HepG2 (cell line): ENCODE data around the gene ZNF772. TPM values are rescaled to one million over a fixed set of nuclear protein-coding genes. Genes with fewer than 3 reads are reported as not detected.

Experiments
- AGO1 ChIP-seq: fragments of 200-400 bp; formaldehyde crosslinking; IDR thresholded peaks from 2 replicates; pipeline ENCODE4 v1.6.1; 2017; ENCODE audit warnings: mild to moderate bottlenecking, low read depth, low read length, moderate library complexity; ENCODE audit not compliant: poor library complexity, severe bottlenecking
- CCDC6 ChIP-seq: sonication (generic); formaldehyde crosslinking; IDR thresholded peaks from 2 replicates; pipeline ENCODE4 v1.8.1; 2022; ENCODE audit warnings: mild to moderate bottlenecking, missing genetic modification reagents, moderate library complexity
- EEA1 ChIP-seq: sonication (generic); formaldehyde crosslinking; IDR thresholded peaks from 2 replicates; pipeline ENCODE4 v1.5.1; 2020; ENCODE audit warnings: mild to moderate bottlenecking, missing genetic modification reagents, borderline replicate concordance
- HNF4G ChIP-seq, 2 experiments: sonication (generic) in 1 of 2; formaldehyde crosslinking in 1 of 2; IDR thresholded peaks; 2 replicates each; pipeline versions ENCODE4 v1.4.0 to v1.6.1; 2011 to 2020; ENCODE audit warnings: borderline replicate concordance in 2 of 2, low read depth in 2 of 2, mild to moderate bottlenecking in 2 of 2, low read length in 1 of 2, missing genetic modification reagents in 1 of 2, moderate library complexity in 1 of 2
- NFE2L2 ChIP-seq: fragments of 150-350 bp; IDR thresholded peaks from 2 replicates; pipeline ENCODE4 v1.6.1; 2014; ENCODE audit warnings: low read length
- SMAD3 ChIP-seq: sonication (generic); formaldehyde crosslinking; IDR thresholded peaks from 2 replicates; pipeline ENCODE4 v1.4.0; 2020; ENCODE audit warnings: missing genetic modification reagents
- SP2 ChIP-seq: sonication (generic); formaldehyde crosslinking; IDR thresholded peaks from 2 replicates; pipeline ENCODE4 v1.5.1; 2020; ENCODE audit warnings: mild to moderate bottlenecking, missing genetic modification reagents
- SRY ChIP-seq: sonication (generic); formaldehyde crosslinking; IDR thresholded peaks from 2 replicates; pipeline ENCODE4 v1.8.0; 2022; ENCODE audit warnings: mild to moderate bottlenecking, missing genetic modification reagents
- U2AF2 ChIP-seq: fragments of 200-400 bp; formaldehyde crosslinking; IDR thresholded peaks from 2 replicates; pipeline ENCODE4 v1.6.1; 2017; ENCODE audit warnings: low read depth, mild to moderate bottlenecking, low read length
- ZBTB8A ChIP-seq: sonication (generic); formaldehyde crosslinking; IDR thresholded peaks from 2 replicates; pipeline ENCODE4 v1.4.0; 2020; ENCODE audit warnings: mild to moderate bottlenecking, low read depth, missing genetic modification reagents, borderline replicate concordance
- ZFP36 ChIP-seq: fragments of 150-350 bp; IDR thresholded peaks from 2 replicates; pipeline ENCODE4 v1.6.1; 2018; ENCODE audit warnings: borderline replicate concordance, low read length, low read depth; ENCODE audit not compliant: partially characterized antibody
- ZFP41 ChIP-seq: sonication (generic); formaldehyde crosslinking; IDR thresholded peaks from 2 replicates; pipeline ENCODE4 v1.4.0; 2020; ENCODE audit warnings: mild to moderate bottlenecking, missing genetic modification reagents, borderline replicate concordance
- ZFX ChIP-seq: sonication (generic); formaldehyde crosslinking; IDR thresholded peaks from 2 replicates; pipeline ENCODE4 v1.4.0; 2020; ENCODE audit warnings: mild to moderate bottlenecking, low read depth, missing genetic modification reagents, moderate library complexity
- ZNF670 ChIP-seq: sonication (generic); formaldehyde crosslinking; IDR thresholded peaks from 2 replicates; pipeline ENCODE4 v1.8.0; 2022; ENCODE audit warnings: mild to moderate bottlenecking, missing genetic modification reagents, borderline replicate concordance
- ZNF770 ChIP-seq: sonication (generic); formaldehyde crosslinking; IDR thresholded peaks from 2 replicates; pipeline ENCODE4 v1.5.0; 2020; ENCODE audit warnings: mild to moderate bottlenecking, missing genetic modification reagents
- polyA plus RNA-seq, 8 experiments: library from polyadenylated mRNA; depleted of rRNA in 3 of 8; stranded (reverse) in 7 of 8; unstranded in 1 of 8; fragments of >200 nt; fragmentation: Illumina TruSeq in 4 of 8; extraction: Trizol in 4 of 8; gene quantifications; 2 replicates each; pipeline versions ENCODE4 v1.2.1 to v1.2.3, GENCODE V29; 2011 to 2016; ENCODE audit warnings: low read depth in 4 of 8, missing spikeins in 1 of 8, mixed read lengths in 1 of 8; ENCODE audit not compliant: insufficient read depth in 1 of 8
- total RNA-seq, 5 experiments: library from RNA; depleted of rRNA; stranded (reverse); fragments of >200 nt; fragmentation: Illumina TruSeq; extraction: Trizol; gene quantifications; 2 replicates each; pipeline ENCODE4 v1.2.3, GENCODE V29; 2016; ENCODE audit warnings: low read depth in 1 of 5
- TF ChIP-seq, protein P1 (sequence below): sonication (generic); formaldehyde crosslinking; IDR thresholded peaks from 2 replicates; pipeline ENCODE4 v1.4.0; 2020; ENCODE audit warnings: mild to moderate bottlenecking, missing genetic modification reagents
- TF ChIP-seq, protein P2 (sequence below): sonication (generic); formaldehyde crosslinking; IDR thresholded peaks from 2 replicates; pipeline ENCODE4 v1.5.1; 2020; ENCODE audit warnings: missing genetic modification reagents, mild to moderate bottlenecking, borderline replicate concordance
- TF ChIP-seq, protein P3 (sequence below): sonication (generic); formaldehyde crosslinking; conservative IDR thresholded peaks from 2 replicates; pipeline ENCODE4 v1.8.0; 2022; ENCODE audit warnings: mild to moderate bottlenecking, moderate library complexity, missing genetic modification reagents
- TF ChIP-seq, protein P4 (sequence below): IDR thresholded peaks from 2 replicates; pipeline ENCODE4 v1.6.1; 2018; ENCODE audit warnings: missing genetic modification reagents

ZNF772 gene
- total and polyA plus RNA-seq, 2 of the 13 experiments (the other 11 are each of a cell fraction or from before 2014, with no cell fraction given), result 3.1 to 17.2 TPM

DNA sequence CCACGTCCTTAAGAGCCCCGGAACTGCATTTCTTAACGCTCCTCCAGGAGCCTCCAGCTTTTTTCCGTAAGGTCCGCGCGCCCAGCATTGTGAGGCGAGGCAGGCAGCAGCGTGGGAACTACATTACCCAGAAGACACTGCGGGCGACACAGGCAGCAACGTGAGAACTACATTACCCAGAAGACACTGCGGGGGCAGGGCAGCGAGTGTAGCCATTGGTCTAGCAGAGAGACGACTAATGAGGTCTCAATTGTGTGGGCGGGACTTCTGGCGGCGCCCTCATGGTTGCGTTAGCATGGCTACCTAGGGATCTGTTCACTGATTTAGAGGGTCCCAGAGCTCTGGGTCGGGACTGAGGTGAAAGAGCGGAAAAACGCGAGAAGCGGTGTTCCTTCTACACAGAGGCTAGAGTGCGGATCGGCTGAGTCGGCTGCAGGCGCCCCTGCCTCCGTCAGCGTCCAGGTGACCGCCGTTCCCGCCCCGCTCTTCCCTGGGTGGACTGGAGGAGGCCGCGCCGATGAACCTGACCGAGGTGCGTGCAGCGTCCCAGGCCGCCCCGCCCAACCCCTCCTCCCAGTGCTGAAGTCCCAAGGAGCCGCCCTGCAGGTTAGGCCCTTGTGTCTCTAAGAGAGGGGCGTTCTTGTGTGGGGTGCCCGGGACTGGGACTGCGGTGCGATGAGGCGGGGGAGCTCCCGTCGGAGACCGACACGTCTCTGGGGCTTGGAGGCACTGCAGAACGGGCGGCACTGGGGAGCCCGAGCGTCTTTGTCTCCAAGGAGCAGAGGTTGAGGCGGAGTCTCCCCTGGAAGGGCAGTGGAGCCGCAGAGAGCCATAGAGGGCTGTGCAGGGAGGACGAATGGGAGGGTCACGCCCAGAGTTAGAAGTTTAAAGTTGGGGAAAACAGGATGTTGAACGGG lies 42.0 kb downstream of the ZNF772 start, which contains the start of gene ZNF749 (continued):
- TF ChIP-seq SP2, result peak; percentile 86
- TF ChIP-seq ZNF670 (CRISPR knock-in tag), result no peak
- TF ChIP-seq U2AF2, result no peak
- TF ChIP-seq, protein P1, sequence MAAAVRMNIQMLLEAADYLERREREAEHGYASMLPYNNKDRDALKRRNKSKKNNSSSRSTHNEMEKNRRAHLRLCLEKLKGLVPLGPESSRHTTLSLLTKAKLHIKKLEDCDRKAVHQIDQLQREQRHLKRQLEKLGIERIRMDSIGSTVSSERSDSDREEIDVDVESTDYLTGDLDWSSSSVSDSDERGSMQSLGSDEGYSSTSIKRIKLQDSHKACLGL (CRISPR knock-in tag), result peak; percentile 67
- TF ChIP-seq, protein P2, sequence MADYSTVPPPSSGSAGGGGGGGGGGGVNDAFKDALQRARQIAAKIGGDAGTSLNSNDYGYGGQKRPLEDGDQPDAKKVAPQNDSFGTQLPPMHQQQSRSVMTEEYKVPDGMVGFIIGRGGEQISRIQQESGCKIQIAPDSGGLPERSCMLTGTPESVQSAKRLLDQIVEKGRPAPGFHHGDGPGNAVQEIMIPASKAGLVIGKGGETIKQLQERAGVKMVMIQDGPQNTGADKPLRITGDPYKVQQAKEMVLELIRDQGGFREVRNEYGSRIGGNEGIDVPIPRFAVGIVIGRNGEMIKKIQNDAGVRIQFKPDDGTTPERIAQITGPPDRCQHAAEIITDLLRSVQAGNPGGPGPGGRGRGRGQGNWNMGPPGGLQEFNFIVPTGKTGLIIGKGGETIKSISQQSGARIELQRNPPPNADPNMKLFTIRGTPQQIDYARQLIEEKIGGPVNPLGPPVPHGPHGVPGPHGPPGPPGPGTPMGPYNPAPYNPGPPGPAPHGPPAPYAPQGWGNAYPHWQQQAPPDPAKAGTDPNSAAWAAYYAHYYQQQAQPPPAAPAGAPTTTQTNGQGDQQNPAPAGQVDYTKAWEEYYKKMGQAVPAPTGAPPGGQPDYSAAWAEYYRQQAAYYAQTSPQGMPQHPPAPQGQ (CRISPR knock-in tag), result no peak
- TF ChIP-seq NFE2L2, result no peak
- TF ChIP-seq ZNF770 (CRISPR knock-in tag), result no peak
- TF ChIP-seq, protein P3, sequence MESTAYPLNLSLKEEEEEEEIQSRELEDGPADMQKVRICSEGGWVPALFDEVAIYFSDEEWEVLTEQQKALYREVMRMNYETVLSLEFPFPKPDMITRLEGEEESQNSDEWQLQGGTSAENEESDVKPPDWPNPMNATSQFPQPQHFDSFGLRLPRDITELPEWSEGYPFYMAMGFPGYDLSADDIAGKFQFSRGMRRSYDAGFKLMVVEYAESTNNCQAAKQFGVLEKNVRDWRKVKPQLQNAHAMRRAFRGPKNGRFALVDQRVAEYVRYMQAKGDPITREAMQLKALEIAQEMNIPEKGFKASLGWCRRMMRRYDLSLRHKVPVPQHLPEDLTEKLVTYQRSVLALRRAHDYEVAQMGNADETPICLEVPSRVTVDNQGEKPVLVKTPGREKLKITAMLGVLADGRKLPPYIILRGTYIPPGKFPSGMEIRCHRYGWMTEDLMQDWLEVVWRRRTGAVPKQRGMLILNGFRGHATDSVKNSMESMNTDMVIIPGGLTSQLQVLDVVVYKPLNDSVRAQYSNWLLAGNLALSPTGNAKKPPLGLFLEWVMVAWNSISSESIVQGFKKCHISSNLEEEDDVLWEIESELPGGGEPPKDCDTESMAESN, result no peak
- TF ChIP-seq EEA1 (CRISPR knock-in tag), result no peak
- TF ChIP-seq ZFP36, result no peak
- TF ChIP-seq ZFX (CRISPR knock-in tag), result peak; percentile 90
- TF ChIP-seq, protein P4, sequence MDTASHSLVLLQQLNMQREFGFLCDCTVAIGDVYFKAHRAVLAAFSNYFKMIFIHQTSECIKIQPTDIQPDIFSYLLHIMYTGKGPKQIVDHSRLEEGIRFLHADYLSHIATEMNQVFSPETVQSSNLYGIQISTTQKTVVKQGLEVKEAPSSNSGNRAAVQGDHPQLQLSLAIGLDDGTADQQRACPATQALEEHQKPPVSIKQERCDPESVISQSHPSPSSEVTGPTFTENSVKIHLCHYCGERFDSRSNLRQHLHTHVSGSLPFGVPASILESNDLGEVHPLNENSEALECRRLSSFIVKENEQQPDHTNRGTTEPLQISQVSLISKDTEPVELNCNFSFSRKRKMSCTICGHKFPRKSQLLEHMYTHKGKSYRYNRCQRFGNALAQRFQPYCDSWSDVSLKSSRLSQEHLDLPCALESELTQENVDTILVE (CRISPR knock-in tag), result peak; percentile 74; the same call in 1 of the 2 replicates
- TF ChIP-seq ZBTB8A (CRISPR knock-in tag), result no peak
- peak; percentile 60; the same call in 1 of the 2 replicates for TF ChIP-seq SRY
- TF ChIP-seq HNF4G (IDR thresholded peaks at IDR 0.05; ENCODE audit: borderline replicate concordance, low read depth, low read length), result no peak
- TF ChIP-seq HNF4G (CRISPR knock-in tag; IDR thresholded peaks at IDR 0.05; ENCODE audit: borderline replicate concordance, low read depth), result no peak
- peak; percentile 39 for TF ChIP-seq AGO1
- TF ChIP-seq ZFP41 (CRISPR knock-in tag), result no peak
- TF ChIP-seq SMAD3 (CRISPR knock-in tag), result peak; percentile 77
- 0 out of 2 replicates have a peak, but pooled peaks have one; percentile 20 for TF ChIP-seq CCDC6
